Activated naive CD8-positive, alpha-beta T cell (primary cell): ENCODE measurements around the gene STK32C.
A peak's percentile ranks its signal among the peaks of the same experiment; 100 is the strongest.

Source experiments
- H3K27ac Mint-ChIP-seq: one replicate; pipeline ENCODE4 v1.8.0; 2021; ENCODE audit warnings: mixed read lengths
- H3K27me3 Mint-ChIP-seq: one replicate; pipeline ENCODE4 v1.8.0; 2021; ENCODE audit warnings: mixed read lengths
- H3K36me3 Mint-ChIP-seq: one replicate; pipeline ENCODE4 v1.8.0; 2021; ENCODE audit warnings: mixed read lengths
- H3K4me1 Mint-ChIP-seq: one replicate; pipeline ENCODE4 v1.8.0; 2021; ENCODE audit warnings: low read depth, mixed read lengths
- H3K4me3 Mint-ChIP-seq: one replicate; pipeline ENCODE4 v1.8.0; 2021; ENCODE audit warnings: mild to moderate bottlenecking, mixed read lengths
- H3K9me3 Mint-ChIP-seq: one replicate; pipeline ENCODE4 v1.8.0; 2021; ENCODE audit warnings: low read depth, mixed read lengths

STK32C gene

GRCh38 chr10:132181691-132182425, 125.9 kb downstream of the STK32C start:
- Mint-ChIP-seq H3K4me3 (no peak overlapping the region), H3K27me3 (peaks cover 27% of the 10 kb centered on the region), H3K36me3 (no peaks in the 10 kb centered on the region), H3K4me1 (peaks cover 6% of the 10 kb centered on the region), H3K27ac (no peak overlapping the region), H3K9me3 (no peaks in the 10 kb centered on the region)

GRCh38 chr10:132180736-132181135, 127.0 kb downstream of the STK32C start:
- peaks cover 8% of the 10 kb centered on the region for H3K4me1 Mint-ChIP-seq
- H3K27me3 Mint-ChIP-seq: peaks cover 34% of the 10 kb centered on the region
- no peak overlapping the region for H3K4me3 Mint-ChIP-seq
- H3K36me3 Mint-ChIP-seq: no peaks in the 10 kb centered on the region
- H3K27ac Mint-ChIP-seq: no peak overlapping the region
- H3K9me3 Mint-ChIP-seq: no peaks in the 10 kb centered on the region

GRCh38 chr10:132179551-132180392, 128.0 kb downstream of the STK32C start:
- Mint-ChIP-seq H3K27ac (no peak overlapping the region), H3K36me3 (no peaks in the 10 kb centered on the region), H3K4me3 (no peak overlapping the region), H3K9me3 (no peaks in the 10 kb centered on the region), H3K27me3 (peaks cover 31% of the 10 kb centered on the region), H3K4me1 (peaks cover 4% of the 10 kb centered on the region)

- no peak overlapping the region for H3K27ac Mint-ChIP-seq
- H3K4me1 Mint-ChIP-seq: peaks cover 2% of the 10 kb centered on the region
- H3K36me3 Mint-ChIP-seq: no peaks in the 10 kb centered on the region
- no peaks in the 10 kb centered on the region for H3K9me3 Mint-ChIP-seq
- no peak overlapping the region for H3K4me3 Mint-ChIP-seq
- H3K27me3 Mint-ChIP-seq: peaks cover 28% of the 10 kb centered on the region
These were observed 128.8 kb downstream of the STK32C start for GRCh38 chr10:132178672-132179545.

GRCh38 chr10:132178046-132178445, 129.7 kb downstream of the STK32C start:
- Mint-ChIP-seq H3K27me3 (peaks cover 25% of the 10 kb centered on the region), H3K9me3 (no peaks in the 10 kb centered on the region), H3K4me3 (no peak overlapping the region), H3K4me1 (peaks cover 7% of the 10 kb centered on the region), H3K36me3 (no peaks in the 10 kb centered on the region), H3K27ac (no peak overlapping the region)

GRCh38 chr10:132176623-132177500, 130.9 kb downstream of the STK32C start:
- Mint-ChIP-seq H3K27ac (no peak overlapping the region), H3K9me3 (no peaks in the 10 kb centered on the region), H3K4me1 (peaks cover 7% of the 10 kb centered on the region), H3K4me3 (no peak overlapping the region), H3K27me3 (peaks cover 24% of the 10 kb centered on the region), H3K36me3 (no peaks in the 10 kb centered on the region)

- peaks cover 24% of the 10 kb centered on the region for H3K27me3 Mint-ChIP-seq
- peaks cover 7% of the 10 kb centered on the region for H3K4me1 Mint-ChIP-seq
- no peaks in the 10 kb centered on the region for H3K9me3 Mint-ChIP-seq
- no peak overlapping the region for H3K4me3 Mint-ChIP-seq
- H3K36me3 Mint-ChIP-seq: no peaks in the 10 kb centered on the region
- no peak overlapping the region for H3K27ac Mint-ChIP-seq
These were observed 131.7 kb downstream of the STK32C start for GRCh38 chr10:132175907-132176581.

- peaks cover 24% of the 10 kb centered on the region for H3K27me3 Mint-ChIP-seq
- peaks cover 7% of the 10 kb centered on the region for H3K4me1 Mint-ChIP-seq
- H3K27ac Mint-ChIP-seq: no peak overlapping the region
These were observed 132.3 kb downstream of the STK32C start for GRCh38 chr10:132175408-132175807.

GRCh38 chr10:132174237-132174636, 133.5 kb downstream of the STK32C start:
- H3K9me3 Mint-ChIP-seq: no peaks in the 10 kb centered on the region
- H3K4me3 Mint-ChIP-seq: no peak overlapping the region
- H3K36me3 Mint-ChIP-seq: no peaks in the 10 kb centered on the region
- H3K4me1 Mint-ChIP-seq: peaks cover 7% of the 10 kb centered on the region
- no peak overlapping the region for H3K27ac Mint-ChIP-seq
- H3K27me3 Mint-ChIP-seq: peaks cover 23% of the 10 kb centered on the region

More at GRCh38 chr10:132175408-132175807, 132.3 kb downstream of the STK32C start:
- Mint-ChIP-seq H3K36me3 (no peaks in the 10 kb centered on the region), H3K9me3 (no peaks in the 10 kb centered on the region), H3K4me3 (no peak overlapping the region)

GRCh38 chr10:132173185-132173584, 134.6 kb downstream of the STK32C start:
- peaks cover 18% of the 10 kb centered on the region for H3K27me3 Mint-ChIP-seq
- no peak overlapping the region for H3K4me3 Mint-ChIP-seq
- H3K9me3 Mint-ChIP-seq: no peaks in the 10 kb centered on the region
- H3K4me1 Mint-ChIP-seq: peaks cover 7% of the 10 kb centered on the region
- peak overlapping the region; percentile 55 for H3K27ac Mint-ChIP-seq
- H3K36me3 Mint-ChIP-seq: no peaks in the 10 kb centered on the region

GRCh38 chr10:132172091-132173066, 135.4 kb downstream of the STK32C start:
- H3K36me3 Mint-ChIP-seq: no peaks in the 10 kb centered on the region
- no peaks in the 10 kb centered on the region for H3K9me3 Mint-ChIP-seq
- peaks cover 10% of the 10 kb centered on the region for H3K27me3 Mint-ChIP-seq
- peaks cover 7% of the 10 kb centered on the region for H3K4me1 Mint-ChIP-seq
- H3K27ac Mint-ChIP-seq: no peak overlapping the region
- no peak overlapping the region for H3K4me3 Mint-ChIP-seq

GRCh38 chr10:132170561-132171361, 137.0 kb downstream of the STK32C start:
- H3K36me3 Mint-ChIP-seq: no peaks in the 10 kb centered on the region
- no peaks in the 10 kb centered on the region for H3K27me3 Mint-ChIP-seq
- peaks cover 5% of the 10 kb centered on the region for H3K4me1 Mint-ChIP-seq
- H3K4me3 Mint-ChIP-seq: no peak overlapping the region
- no peaks in the 10 kb centered on the region for H3K9me3 Mint-ChIP-seq
- H3K27ac Mint-ChIP-seq: no peak overlapping the region
